Measurements from ENCODE around the gene LYPD6.

Gene LYPD6

GRCh38 chr2:149353421-149353820, 23.0 kb downstream of the LYPD6 start:
- no peak for DNase-seq (ENCODE audit: low read depth)

- no peak for DNase-seq (ENCODE audit: low read depth)
These were observed 25.5 kb downstream of the LYPD6 start for GRCh38 chr2:149355716-149356422.

- DNase-seq (ENCODE audit: low read depth), result no peak
These were observed 26.7 kb downstream of the LYPD6 start for GRCh38 chr2:149357058-149357457.

- DNase-seq (ENCODE audit: low read depth), result no peak
These were observed 29.7 kb downstream of the LYPD6 start for GRCh38 chr2:149360106-149360505.

- no peak for DNase-seq (ENCODE audit: low read depth)
These were observed 33.6 kb downstream of the LYPD6 start for GRCh38 chr2:149363958-149364357.

- DNase-seq (ENCODE audit: low read depth), result no peak
These were observed 34.5 kb downstream of the LYPD6 start for GRCh38 chr2:149364839-149365238.

- DNase-seq (ENCODE audit: low read depth), result no peak
These were observed 35.7 kb downstream of the LYPD6 start for GRCh38 chr2:149365931-149366583.

- no peak for DNase-seq (ENCODE audit: low read depth)
These were observed 39.8 kb downstream of the LYPD6 start for GRCh38 chr2:149370061-149370775.

- no peak for DNase-seq (ENCODE audit: low read depth)
These were observed 41.1 kb downstream of the LYPD6 start for GRCh38 chr2:149371476-149371875.

- no peak for DNase-seq (ENCODE audit: low read depth)
These were observed 45.5 kb downstream of the LYPD6 start for GRCh38 chr2:149375801-149376361.

GRCh38 chr2:149380205-149380604, 49.8 kb downstream of the LYPD6 start:
- DNase-seq (ENCODE audit: low read depth), result no peak

- no peak for DNase-seq (ENCODE audit: low read depth)
These were observed 53.0 kb downstream of the LYPD6 start for GRCh38 chr2:149383340-149383739.

- DNase-seq (ENCODE audit: low read depth), result no peak
These were observed 55.0 kb downstream of the LYPD6 start for GRCh38 chr2:149385350-149385749.

- no peak for DNase-seq (ENCODE audit: low read depth)
These were observed 57.0 kb downstream of the LYPD6 start for GRCh38 chr2:149387411-149387810.

GRCh38 chr2:149388120-149388816, 57.9 kb downstream of the LYPD6 start:
- DNase-seq (ENCODE audit: low read depth), result no peak

GRCh38 chr2:149389506-149390167, 59.2 kb downstream of the LYPD6 start:
- DNase-seq (ENCODE audit: low read depth), result no peak

GRCh38 chr2:149393614-149394013, 63.2 kb downstream of the LYPD6 start:
- DNase-seq (ENCODE audit: low read depth), result no peak

- no peak for DNase-seq (ENCODE audit: low read depth)
These were observed 64.5 kb downstream of the LYPD6 start for GRCh38 chr2:149394864-149395263.

GRCh38 chr2:149399934-149400615, 69.7 kb downstream of the LYPD6 start:
- DNase-seq (ENCODE audit: low read depth), result no peak

GRCh38 chr2:149400997-149401396, 70.6 kb downstream of the LYPD6 start:
- DNase-seq (ENCODE audit: low read depth), result no peak

- no peak for DNase-seq (ENCODE audit: low read depth)
These were observed 79.1 kb downstream of the LYPD6 start for GRCh38 chr2:149409506-149409905.

Data from stimulated activated CD8-positive, alpha-beta memory T cell treated with anti-CD3 and anti-CD28 coated beads, Interleukin-7, amount 100 ng/mL, for 24 hours (primary cell).